Activated T-cell treated with anti-CD3 and anti-CD28 coated beads for 24 hours (primary cell): ENCODE measurements around the gene RNF13.
"Not testable (repeated sequence)": the region's sequence is repeated elsewhere in the genome, so short reads cannot be mapped to it uniquely, and the experiment has no call there.

Experiments
- DNase-seq: peaks from one replicate; pipeline ENCODE4 v3.0.0-alpha.2; 2020; ENCODE audit warnings: low read depth

The RNF13 gene

DNA sequence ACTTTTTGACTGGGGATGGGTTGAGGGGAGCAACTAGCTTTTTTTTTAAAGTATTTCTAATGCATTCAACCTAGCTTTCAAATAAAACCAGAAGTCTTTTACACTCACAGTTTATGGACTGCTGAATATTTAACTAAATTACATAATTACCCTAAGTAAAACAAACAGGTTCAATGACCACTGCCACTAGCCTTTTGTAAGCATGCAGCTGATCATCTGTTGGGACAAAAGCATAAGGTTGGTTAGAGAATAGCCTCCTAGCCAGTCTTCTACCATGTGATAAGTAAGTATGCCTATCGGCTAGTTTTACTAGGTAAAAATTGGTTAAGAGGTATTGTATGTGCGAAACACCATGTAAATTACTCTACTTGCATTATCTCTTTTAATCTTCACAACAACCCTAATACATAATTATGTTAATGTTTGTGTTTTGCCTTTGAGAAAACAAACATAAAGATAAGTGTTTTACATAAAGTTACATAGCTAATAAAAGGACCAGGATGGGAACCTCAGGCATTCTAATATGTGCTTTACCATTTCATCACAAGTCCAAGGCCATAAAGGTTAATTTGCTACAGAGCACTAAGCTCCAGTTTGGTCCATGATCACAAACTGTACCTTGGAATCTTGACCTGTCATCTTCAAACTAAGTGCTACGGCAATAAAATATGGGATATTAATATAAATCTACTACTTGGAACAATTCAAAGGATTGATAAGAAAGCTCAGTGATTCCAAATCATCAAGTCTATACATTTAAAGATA lies 144.5 kb downstream of the RNF13 start:
- no peak for DNase-seq

DNA sequence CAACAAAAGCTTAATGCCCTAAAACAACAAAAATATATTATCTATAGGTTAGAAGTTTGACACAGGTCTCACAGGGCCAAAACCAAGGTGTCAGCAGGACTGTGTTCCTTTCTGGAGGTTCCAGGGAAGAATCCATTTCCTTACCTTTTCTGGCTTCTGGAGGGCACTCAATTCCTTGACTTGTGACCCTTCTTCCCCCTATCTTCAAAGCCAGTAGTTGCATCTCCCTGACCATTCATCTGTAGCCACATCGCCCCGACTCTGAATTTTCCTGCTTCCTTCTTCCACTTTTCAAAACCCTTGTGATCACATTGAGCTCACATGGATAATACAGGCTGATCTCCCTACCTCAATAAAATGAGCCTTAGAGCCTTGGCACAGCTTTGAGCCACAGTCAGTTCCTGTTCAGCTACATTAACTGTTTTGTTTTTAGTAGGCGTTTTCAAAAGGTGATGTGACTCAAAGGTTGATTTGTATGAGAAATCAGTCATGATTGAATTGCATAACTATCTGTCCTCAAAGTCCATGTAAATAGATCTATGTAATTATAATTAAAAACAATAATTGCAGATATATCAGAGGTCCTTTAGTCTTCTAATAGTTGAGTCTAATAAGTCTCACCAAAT lies 145.3 kb downstream of the RNF13 start:
- DNase-seq = no peak

DNA sequence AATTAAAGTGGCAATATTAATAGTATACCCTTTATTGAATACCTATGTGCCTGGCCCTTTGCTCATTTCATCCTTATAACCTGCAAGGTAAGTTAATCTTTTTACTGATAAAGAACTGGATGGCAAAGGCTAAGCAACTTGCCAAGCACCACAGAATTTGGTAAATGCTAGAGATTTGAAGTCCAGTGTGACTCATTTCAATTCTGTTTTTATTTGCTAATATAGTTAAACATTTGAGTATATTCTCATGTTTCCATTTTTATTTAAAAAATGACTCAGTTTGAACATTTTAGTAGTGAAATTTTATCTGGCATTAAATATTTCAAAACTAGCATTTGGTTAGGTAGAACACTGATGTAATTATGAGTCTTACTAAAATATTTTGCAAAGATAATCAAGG lies 146.4 kb downstream of the RNF13 start:
- DNase-seq = no peak

DNA sequence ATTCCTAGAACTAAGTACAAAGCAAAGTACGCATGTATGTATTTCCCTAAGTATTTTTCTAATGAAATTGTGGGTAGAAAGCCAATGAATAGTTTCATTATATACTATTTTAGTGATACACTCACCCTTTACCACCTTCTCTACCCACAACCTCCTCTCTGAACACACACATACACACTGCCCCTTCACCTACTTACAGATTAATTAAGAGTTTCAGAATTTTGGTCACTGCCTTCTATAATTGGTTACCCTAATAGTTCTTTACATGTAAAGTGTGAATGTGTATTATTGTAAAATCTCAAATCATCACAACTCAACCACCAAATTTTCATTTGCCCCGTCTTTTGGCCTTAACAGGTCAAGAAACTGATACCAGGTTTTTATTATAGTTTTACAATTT lies 150.5 kb downstream of the RNF13 start:
- DNase-seq = no peak

DNA sequence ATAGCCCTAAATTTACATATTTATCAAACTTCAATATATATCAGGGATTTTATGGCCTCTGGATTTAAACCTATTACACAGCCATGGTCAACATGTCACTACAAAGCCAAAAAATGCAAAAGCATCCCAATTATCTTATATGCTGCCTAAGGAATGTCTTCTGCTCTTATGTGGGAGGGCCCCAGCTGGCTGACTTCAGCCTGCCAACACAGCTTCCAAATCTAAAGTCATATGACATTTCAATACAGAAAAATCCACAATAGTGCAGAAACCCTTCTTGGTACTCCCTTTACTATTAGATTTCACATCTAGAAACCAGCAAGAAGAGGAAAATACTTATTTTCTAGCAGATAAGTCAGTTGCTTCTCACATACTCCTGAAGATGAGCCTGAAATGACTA lies 151.3 kb downstream of the RNF13 start:
- DNase-seq = no peak

DNA sequence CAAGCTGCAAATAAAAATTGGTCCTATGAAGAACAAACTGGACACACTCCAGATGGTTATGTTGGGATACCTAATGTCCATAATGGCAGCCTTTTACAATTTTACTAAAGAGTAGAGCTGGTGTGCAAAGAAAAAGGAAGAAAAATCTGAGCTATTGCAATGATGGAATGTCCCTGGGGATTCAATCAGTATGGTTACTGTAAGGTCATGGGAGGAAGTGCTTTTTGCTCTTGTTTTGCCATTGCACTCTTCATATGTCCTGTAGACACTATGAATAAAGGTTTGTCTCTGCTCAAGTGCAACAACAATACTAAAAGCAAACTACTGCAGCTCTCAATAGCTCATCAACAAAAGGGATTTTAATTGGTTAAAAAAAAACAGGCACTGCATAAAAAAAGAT lies 152.3 kb downstream of the RNF13 start:
- no peak for DNase-seq

DNA sequence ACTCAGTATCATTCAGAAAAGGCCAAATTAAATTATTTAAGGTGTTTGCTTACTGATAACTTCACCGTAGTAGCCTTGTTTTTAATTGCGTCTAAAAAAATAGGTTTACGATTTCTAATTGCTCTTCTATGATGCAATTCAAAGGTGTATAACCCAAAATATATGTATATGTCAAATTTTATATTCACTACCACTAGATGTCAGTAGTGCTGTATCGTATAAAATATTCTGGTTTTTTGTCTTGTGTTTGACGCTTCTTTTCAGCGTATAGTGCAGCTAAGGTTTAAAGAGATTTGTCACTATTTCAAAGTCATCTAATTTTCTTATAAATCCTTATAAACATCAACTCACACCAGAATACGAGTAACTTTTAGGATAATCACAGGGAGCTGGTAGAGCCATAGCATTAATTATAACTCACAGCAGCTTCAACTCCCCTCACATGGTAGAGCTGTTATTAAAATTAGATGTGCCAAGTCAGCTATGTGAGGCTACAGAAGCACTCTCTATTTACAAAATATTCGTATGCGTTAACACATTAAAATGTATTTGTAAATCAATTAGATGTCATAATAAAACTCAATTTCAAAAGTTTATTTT lies 154.2 kb downstream of the RNF13 start:
- no peak for DNase-seq

DNA sequence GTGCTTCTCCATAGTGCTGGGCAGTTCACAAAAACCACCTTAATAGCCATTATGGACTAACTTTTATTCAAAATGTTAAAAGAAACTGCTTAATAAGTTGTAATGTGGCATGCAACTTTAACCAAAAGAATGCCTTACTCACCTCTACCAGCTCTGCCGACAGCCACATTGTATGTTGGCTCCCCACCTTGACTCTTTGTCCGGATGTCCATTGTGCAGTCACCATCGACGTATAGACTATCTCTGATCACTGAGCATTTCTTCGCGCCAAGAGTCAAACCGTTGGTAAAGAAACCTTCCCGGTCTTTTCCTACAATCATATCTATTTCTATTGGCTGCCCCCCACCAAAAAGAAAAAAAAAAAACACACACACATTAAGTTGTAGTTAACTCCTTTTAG lies 155.2 kb downstream of the RNF13 start:
- no peak for DNase-seq

DNA sequence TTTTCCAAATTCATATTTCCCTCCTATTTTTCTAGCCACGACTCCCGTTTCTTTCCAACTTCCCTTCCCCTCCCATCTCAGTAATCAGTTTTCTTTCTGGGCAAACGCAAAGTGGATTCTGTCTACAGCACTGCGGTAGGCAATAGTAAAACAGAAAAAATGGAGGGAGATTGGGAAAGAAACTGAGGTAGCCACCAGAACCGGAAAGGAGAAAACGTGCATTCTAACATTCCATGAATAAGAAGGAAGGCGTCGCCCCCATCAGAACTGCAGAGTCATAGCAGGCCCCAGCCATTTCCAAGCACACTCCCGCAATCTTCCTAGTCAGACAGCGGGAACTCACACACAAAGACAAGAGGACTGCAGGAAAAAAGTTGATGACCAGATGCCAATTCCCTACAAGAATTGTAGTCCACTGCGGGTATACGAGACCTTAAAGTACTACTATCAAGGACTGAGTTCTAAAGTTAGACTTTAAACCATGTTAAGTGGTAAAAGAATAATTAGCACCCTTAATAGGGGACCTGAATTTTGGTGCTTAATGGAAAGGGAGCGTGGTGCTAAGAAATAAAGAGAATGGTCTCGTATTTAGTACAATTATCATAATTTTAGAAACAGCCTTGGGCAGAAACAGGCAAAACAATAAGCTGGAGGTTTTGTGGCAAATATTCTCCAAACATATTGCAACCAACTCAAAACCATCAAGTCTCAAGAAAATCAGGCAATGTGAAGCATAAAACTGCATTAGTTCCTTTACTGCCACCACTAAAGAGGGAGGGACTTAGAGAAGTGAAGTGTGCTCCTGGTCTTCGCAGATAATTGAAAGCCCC lies 156.3 kb downstream of the RNF13 start:
- no peak for DNase-seq

DNA sequence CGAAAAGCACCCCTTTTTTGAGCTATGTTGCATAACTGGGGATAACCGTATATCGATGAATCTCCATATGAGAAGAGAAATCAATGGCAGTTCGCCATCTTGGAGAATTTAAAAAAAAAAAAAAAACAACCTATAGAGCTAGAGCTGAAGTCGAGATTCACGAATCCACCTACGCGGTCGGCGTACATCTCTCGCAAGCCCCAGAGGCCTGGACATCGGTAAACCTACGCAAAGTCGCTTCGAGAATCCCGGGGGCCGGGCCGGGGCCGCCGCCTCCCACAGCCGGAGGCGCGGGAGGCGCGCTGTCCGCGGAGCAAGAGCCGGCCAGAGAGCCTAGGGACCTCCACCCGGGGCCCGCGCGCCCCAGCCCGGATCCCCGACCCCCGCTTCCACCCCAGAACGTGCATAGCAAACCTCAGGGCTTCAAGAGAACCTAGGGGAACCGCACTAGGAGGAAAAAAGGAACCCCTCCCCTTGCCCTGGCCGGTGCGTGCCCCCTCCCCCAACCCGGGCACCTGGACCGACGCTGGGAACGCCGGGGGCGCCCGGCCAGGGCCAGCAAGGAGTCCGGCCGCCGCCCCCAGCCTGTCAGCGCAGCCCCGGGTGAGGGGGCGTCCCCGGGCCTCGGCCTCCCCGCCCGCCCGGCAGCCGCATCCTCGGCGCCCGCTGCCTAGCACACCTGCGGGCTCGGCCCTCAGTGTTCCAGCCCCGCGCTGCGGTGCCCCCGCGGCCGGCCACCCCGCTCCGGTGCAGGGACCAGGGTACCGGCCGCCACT lies 157.1 kb downstream of the RNF13 start:
- peak; percentile 38 for DNase-seq

DNA sequence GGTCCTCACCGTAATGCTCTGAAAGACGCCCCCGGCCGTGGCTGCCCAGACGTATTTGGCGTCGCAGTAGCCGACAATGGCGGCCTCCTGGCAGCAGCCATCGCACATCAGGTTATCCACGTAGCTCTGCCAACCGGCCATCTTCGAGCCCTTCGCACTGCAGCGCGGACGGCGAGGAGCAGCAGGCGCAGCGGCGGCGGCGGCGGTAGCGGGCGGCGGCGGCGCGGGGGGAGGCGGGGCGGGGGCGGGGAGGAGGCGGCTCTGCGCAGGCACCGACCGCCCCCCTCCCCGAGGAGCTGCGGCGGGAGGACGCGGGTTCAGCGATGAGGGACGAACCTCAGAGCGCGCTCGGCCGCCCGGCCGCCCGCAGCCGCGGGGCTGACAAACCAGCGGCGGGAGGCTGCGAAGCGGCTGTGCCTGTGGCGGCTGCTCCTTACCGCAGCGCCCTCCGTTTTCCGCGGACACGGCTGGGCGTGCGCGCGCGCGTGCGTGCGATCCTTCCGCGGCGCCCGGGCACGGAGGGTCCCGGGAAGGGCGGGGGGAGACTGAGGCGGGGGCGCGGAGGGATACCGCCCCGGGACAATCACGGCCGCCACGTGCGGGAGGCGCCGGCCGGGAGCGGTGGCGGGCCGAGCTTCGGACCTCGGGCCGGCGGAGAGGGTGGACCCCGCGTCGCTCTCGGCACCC lies 157.8 kb downstream of the RNF13 start, which contains the start of gene PFN2:
Gene PFN2 (minus strand): TSS at position 180 of the 687 bp plus-strand sequence. CDS start 39 bp downstream, at position 141.
- peak; percentile 22 for DNase-seq

DNA sequence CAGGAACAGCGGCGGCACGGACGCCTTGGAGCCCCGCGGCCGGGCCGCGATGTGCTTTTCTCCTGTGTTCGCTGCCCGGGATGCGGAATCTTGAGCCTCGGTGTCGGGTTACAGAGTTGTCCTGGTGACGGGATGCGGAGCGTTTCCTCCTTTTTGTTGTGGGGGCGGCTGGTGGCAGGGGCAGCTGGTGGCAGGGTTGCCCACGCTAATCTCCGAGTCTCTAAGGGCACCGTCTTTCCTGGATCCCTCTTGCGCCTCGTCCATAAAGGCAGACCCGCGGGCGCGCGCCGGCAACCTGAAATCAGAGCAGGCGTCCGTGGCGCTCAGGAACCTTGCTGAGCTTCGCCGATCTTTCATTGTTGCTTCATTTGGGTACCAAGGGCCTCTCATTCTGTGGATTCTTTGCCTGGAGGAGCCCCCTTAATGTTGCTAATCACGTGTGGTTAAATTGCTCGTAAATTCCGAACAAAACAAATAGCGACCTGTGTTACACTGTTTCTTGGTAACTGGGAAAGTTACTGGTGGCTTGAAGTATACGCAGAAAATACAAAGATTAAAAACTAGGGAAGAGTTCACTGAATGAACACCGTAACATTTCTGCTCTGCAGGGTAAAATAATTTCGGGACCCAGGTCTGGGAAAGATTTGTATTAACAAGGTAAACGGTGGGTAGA lies 158.5 kb downstream of the RNF13 start:
- DNase-seq = no peak

DNA sequence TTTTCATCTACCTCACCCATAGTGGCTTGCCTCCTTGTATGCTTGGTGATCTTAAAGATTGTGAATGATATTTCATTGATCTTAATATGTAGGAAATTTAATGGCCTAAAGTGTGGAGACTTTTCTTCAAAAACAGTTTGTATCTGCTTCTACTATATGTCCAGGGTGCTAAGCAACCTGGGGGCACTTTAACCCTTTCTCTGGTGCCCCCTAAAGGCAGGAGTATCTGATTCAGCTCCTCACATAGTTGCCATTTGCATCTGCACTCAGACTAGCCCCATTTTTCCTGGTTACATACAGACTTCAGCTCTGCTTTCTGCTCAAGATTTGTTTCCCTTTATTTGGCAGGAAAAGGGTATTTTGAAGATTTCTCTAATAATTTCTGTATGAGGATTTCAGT lies 162.9 kb downstream of the RNF13 start:
- no peak for DNase-seq

DNA sequence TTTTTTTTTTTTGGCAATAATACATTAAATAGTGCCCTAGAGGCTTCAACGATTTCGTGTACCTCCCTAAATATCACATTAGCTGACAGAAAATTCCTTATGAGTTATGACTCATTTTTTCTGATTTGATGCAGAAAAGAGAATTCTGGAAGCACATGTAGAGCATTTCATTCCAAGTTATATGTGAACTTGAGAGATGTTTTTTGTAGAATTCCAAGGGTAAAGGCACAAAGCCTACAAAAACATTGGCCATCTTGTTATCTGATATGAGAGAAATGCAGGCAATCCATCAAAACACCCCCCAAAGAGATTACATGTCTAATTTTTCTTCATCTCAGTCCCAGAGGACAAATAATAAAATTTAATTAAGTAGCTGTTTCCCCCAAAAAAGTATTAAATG lies 164.4 kb downstream of the RNF13 start:
- DNase-seq = no peak

DNA sequence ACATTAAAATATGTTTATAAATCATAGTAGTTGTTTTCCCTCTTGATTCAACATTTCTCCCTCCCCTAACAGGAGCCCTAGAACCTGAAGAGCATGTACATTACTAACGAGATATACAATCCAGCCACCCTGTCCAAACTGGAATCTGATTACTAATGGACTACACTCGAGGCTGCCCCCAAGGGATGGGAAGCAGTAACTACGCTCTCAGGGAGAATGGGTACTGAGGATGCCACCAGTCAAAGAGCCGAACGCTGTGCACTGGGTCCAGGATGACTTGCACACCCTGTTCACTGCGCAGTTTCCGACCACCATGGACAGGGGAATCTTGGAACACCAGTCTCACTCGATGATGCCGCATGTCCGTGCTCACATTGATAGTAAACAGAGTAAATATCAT lies 169.0 kb downstream of the RNF13 start:
- DNase-seq = not testable (repeated sequence)

DNA sequence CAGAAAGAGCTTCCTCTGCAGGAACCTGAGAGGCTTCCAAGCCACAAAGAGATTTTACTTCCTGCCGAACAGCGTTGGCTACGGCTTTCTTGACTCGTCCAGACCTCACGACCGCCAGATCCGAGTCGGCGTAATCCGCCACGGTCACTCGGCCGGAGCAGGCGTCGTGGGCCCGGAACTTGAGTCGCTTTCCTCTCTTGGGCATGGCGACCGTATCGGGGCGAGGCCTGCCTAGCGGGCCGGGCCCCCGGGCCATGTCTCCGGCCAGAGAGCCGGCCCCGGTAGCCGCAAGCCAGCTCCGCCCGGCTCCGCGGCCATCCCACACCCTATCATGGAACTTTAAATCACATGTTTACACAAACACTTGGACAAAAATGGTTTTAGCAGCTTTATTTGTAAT lies 170.0 kb downstream of the RNF13 start:
- DNase-seq = not testable (repeated sequence)

DNA sequence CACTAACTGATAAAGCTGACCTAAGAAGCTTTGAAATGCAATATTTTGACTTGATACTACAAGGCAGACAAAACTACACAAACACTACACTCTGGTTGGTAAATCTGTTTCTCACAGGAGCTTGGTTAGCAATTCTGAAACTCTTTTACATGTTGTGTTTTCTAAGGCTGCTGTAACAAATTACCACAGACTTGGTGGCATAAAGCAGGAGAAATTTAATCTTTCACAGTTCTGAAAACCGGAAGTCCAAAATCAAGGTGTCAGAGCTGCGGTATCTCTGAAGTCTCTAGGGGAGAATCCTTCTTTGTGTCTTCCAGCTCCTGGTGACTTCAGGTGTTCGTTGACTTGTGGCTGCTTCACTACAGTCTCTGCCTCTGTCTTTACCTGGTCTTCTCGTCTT lies 170.6 kb downstream of the RNF13 start:
- no peak for DNase-seq

DNA sequence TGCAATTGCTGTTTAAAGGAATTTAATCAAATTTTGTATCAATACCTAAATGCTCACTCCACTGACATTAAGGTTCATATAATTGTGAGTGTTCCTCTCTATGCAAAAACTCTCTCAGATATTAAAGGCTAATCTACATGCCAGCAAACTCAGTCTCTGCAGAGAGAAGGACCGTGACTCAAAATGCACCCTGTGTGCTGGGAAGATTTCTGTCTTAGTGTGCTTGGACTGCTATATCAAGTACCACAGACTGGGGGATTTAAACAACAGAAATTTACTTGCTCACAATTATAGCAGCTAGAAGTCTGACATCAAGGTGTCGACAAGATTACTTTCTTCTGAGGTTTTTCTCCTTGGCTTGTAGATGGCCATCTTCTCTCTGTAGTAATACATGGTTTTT lies 176.3 kb downstream of the RNF13 start:
- DNase-seq = no peak

DNA sequence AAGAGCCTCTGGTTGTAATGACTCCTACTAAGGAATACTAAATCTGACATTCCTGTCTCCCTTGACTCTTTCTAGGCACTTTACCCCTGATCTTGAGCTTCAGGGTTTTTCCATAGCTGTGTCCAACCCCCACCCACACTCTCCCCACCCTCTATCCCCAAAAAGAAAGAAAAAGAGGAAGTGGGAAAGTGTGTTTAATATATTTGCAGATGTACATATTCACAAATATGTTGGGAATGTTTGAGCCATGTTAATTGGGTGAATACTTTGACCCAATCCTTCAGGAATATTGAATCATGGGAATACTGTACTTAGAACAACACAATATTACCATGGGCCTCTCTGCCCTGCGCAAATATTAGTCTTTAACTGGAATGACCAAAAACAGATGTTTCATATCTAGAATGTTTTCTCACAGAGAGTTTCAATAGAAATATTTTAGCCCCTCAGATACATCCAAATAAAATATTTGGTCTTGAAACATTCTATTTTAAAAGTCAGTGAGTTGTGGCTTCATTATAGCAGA lies 177.5 kb downstream of the RNF13 start:
- DNase-seq = no peak

DNA sequence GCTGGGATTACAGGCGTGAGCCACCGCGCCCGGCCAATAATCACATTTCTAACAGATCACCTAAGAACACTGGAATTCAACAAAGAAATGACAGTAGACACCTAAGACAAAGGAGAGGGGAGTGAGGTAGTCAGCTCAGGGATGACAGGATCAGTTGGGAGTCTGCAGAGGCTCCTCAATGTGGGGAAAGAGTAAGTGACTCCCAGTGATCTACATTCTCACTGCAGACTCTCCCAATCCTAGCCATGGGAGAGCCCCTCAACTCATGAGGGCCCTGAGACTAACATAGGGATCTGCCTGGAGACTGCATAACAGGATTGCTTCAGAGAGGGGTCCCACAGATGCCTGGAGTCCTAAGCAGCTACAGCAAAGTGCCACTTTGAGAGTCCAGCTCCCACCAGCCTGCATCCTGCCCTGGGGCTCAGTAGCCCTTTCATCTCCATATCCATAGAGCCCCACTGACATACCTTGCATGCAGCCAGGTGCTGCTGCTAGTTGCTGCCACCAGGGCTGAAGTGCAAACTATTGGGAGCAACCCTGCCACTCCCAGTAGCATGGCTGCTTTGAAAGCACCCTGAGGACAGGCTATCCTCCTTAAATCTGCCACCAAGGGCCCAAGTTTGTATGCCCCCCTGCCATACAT lies 179.5 kb downstream of the RNF13 start:
- no peak for DNase-seq
